ENCODE measurements around the gene SMARCD2. TPM values are rescaled to one million over a fixed set of nuclear protein-coding genes. Genes with fewer than 3 reads are reported as not detected.
"Not testable (repeated sequence)": the region's sequence is repeated elsewhere in the genome, so short reads cannot be mapped to it uniquely, and the experiment has no call there.

SMARCD2 gene
- total RNA-seq, 1 donor from 2014 or later, result 43.0 TPM

GRCh38 chr17:63859257-63859656 is 16.8 kb upstream of the SMARCD2 start:
- Mint-ChIP-seq H3K27me3 (ENCODE audit: low read depth) (peaks cover 24% of the 10 kb centered on the region), H3K4me1 (no peaks in the 10 kb centered on the region), H3K4me3 (no peak overlapping the region), H3K9me3 (no peaks in the 10 kb centered on the region), H3K36me3 (ENCODE audit: low read depth) (no peaks in the 10 kb centered on the region), H3K27ac (ENCODE audit: unreplicated experiment) (no peak overlapping the region)
- no peak for DNase-seq (ENCODE audit: low read depth, low spot score)
- no peak for TF ChIP-seq CTCF (conservative IDR thresholded peaks at IDR 0.05)

- DNase-seq (ENCODE audit: low read depth, low spot score); H3K9me3 Mint-ChIP-seq; H3K4me3 Mint-ChIP-seq; H3K4me1 Mint-ChIP-seq; H3K27ac Mint-ChIP-seq (ENCODE audit: unreplicated experiment); H3K36me3 Mint-ChIP-seq (ENCODE audit: low read depth): not testable (repeated sequence)
- H3K27me3 Mint-ChIP-seq (ENCODE audit: low read depth), result peaks cover 32% of the 10 kb centered on the region
These were observed 13.9 kb upstream of the SMARCD2 start for GRCh38 chr17:63856425-63856824.

- Mint-ChIP-seq H3K4me3 (no peak overlapping the region), H3K9me3 (no peaks in the 10 kb centered on the region), H3K36me3 (ENCODE audit: low read depth) (no peaks in the 10 kb centered on the region), H3K4me1 (peaks cover 4% of the 10 kb centered on the region), H3K27me3 (ENCODE audit: low read depth) (peaks cover 32% of the 10 kb centered on the region), H3K27ac (ENCODE audit: unreplicated experiment) (no peak overlapping the region)
- DNase-seq (ENCODE audit: low read depth, low spot score), result no peak
- no peak for TF ChIP-seq CTCF (conservative IDR thresholded peaks at IDR 0.05)
These were observed 12.7 kb upstream of the SMARCD2 start for GRCh38 chr17:63855185-63855584.

- Mint-ChIP-seq H3K9me3 (no peaks in the 10 kb centered on the region), H3K36me3 (ENCODE audit: low read depth) (no peaks in the 10 kb centered on the region), H3K27me3 (ENCODE audit: low read depth) (peaks cover 29% of the 10 kb centered on the region), H3K4me1 (peaks cover 4% of the 10 kb centered on the region), H3K27ac (ENCODE audit: unreplicated experiment) (no peak overlapping the region), H3K4me3 (no peak overlapping the region)
- no peak for DNase-seq (ENCODE audit: low read depth, low spot score)
- TF ChIP-seq CTCF (conservative IDR thresholded peaks at IDR 0.05), result no peak
These were observed 12.2 kb upstream of the SMARCD2 start for GRCh38 chr17:63854709-63855108.

GRCh38 chr17:63853260-63853659 is 10.8 kb upstream of the SMARCD2 start:
- DNase-seq (ENCODE audit: low read depth, low spot score), result no peak
- Mint-ChIP-seq H3K36me3 (ENCODE audit: low read depth) (no peaks in the 10 kb centered on the region), H3K4me1 (peaks cover 8% of the 10 kb centered on the region), H3K27me3 (ENCODE audit: low read depth) (peaks cover 28% of the 10 kb centered on the region), H3K27ac (ENCODE audit: unreplicated experiment) (no peak overlapping the region), H3K4me3 (no peak overlapping the region), H3K9me3 (peaks cover 3% of the 10 kb centered on the region)
- TF ChIP-seq CTCF (conservative IDR thresholded peaks at IDR 0.05), result no peak

GRCh38 chr17:63850401-63850800 is 7.9 kb upstream of the SMARCD2 start:
- Mint-ChIP-seq H3K4me1 (peaks cover 13% of the 10 kb centered on the region), H3K4me3 (no peak overlapping the region), H3K27ac (ENCODE audit: unreplicated experiment) (no peak overlapping the region), H3K27me3 (ENCODE audit: low read depth) (peaks cover 22% of the 10 kb centered on the region), H3K9me3 (peaks cover 7% of the 10 kb centered on the region), H3K36me3 (ENCODE audit: low read depth) (peaks cover 5% of the 10 kb centered on the region)
- no peak for TF ChIP-seq CTCF (conservative IDR thresholded peaks at IDR 0.05)
- no peak for DNase-seq (ENCODE audit: low read depth, low spot score)

All from neural crest cell (in vitro differentiated cells).